ENCODE data around the gene ALPI.

DNA sequence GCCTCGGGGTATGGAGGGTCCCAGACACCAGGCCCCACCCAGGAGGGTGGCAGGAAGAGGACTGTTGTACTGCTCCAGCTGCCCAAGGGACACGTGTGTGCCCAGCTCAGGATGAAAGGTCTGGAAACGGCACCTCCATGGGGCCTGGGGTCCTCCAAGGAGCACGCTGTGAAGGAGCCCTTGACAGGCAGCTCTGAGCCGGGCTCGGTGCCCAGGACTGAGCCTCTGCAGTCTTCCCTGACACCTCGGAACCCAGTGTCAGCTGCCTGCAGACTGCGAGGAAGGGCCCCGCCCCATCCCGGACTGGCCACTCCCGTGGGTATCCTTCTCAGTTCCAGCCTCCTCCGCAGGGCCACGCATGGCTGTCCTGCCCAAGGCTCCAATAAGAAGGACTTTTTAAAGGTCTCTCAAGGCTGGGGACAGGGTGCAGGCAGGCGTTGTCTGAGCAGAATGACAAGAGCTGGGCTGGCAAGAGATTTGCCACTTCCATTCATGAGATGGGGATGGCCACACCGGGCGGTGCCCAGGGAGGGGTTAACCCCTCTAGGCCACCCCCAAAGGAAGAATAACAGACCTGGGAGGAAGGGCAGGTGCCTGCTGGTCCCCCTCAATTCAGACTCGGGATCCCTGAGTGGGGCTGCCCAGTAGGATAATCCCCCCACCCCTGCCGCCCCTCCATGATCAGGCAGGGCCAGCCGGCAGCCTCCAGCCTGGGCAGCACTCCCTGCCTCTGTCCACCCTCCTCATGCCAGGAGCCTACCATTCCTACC is 22.8 kb downstream of the ALPI start:
- TF ChIP-seq, protein P1, sequence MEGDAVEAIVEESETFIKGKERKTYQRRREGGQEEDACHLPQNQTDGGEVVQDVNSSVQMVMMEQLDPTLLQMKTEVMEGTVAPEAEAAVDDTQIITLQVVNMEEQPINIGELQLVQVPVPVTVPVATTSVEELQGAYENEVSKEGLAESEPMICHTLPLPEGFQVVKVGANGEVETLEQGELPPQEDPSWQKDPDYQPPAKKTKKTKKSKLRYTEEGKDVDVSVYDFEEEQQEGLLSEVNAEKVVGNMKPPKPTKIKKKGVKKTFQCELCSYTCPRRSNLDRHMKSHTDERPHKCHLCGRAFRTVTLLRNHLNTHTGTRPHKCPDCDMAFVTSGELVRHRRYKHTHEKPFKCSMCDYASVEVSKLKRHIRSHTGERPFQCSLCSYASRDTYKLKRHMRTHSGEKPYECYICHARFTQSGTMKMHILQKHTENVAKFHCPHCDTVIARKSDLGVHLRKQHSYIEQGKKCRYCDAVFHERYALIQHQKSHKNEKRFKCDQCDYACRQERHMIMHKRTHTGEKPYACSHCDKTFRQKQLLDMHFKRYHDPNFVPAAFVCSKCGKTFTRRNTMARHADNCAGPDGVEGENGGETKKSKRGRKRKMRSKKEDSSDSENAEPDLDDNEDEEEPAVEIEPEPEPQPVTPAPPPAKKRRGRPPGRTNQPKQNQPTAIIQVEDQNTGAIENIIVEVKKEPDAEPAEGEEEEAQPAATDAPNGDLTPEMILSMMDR (conservative IDR thresholded peaks at IDR 0.05; ENCODE audit: low read depth, low read length) = no peak
- no peak for TF ChIP-seq EZH2phosphoT487 (IDR thresholded peaks at IDR 0.05; ENCODE audit: borderline replicate concordance, low read length)
